ENCODE measurements around the gene PDXP.

PDXP gene

DNA sequence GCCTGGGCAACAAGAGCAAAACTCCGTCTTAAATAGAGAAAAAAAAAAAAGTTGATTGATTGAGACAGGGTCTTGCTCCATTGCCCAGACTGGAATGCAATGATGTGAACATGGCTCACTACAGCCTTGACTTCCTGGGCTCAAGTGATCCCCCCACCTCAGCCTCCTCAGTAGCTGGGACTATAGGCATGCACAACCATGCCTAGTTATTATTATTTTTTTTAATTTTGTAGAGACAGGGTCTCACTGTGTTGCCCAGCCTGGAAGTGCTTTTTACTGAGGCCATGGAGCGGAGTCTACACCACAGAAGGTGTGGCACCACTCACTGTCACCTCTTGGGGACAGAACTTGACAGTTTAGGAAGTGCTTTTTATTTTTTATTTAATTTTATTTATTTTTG lies 56.1 kb downstream of the PDXP start:
- no peak overlapping the region for H3K4me3 ChIP-seq (ENCODE audit: low read depth, low read length)
- no peak for DNase-seq (ENCODE audit: low read depth)
- TF ChIP-seq, protein P1, sequence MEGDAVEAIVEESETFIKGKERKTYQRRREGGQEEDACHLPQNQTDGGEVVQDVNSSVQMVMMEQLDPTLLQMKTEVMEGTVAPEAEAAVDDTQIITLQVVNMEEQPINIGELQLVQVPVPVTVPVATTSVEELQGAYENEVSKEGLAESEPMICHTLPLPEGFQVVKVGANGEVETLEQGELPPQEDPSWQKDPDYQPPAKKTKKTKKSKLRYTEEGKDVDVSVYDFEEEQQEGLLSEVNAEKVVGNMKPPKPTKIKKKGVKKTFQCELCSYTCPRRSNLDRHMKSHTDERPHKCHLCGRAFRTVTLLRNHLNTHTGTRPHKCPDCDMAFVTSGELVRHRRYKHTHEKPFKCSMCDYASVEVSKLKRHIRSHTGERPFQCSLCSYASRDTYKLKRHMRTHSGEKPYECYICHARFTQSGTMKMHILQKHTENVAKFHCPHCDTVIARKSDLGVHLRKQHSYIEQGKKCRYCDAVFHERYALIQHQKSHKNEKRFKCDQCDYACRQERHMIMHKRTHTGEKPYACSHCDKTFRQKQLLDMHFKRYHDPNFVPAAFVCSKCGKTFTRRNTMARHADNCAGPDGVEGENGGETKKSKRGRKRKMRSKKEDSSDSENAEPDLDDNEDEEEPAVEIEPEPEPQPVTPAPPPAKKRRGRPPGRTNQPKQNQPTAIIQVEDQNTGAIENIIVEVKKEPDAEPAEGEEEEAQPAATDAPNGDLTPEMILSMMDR (IDR thresholded peaks at IDR 0.05; ENCODE audit: insufficient read depth, low read depth, low read length, missing control alignments) = no peak

DNA sequence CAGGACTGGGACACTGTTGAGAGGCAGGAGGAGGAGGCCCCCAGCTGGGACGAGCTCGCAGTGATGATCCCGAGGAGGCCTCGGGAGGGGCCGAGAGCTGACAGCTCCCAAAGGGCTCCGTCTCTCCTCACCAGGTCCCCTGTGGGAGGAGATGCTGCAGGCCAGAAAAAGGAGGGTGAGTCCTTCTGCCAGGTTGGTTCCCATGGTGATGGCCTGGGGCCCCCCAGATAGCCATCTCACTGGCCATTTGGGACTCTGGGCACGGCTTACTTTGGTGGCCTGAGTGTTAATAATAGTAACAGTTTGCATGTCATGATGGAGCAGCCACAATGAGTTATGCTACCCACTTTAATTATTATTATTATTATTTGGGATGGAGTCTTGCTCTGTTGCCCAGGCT lies 57.2 kb downstream of the PDXP start:
- TF ChIP-seq, protein P1 (IDR thresholded peaks at IDR 0.05; ENCODE audit: insufficient read depth, low read depth, low read length, missing control alignments) = no peak
- H3K4me3 ChIP-seq (ENCODE audit: low read depth, low read length) = no peak overlapping the region
- no peak for DNase-seq (ENCODE audit: low read depth)

Measured in GM12865 (cell line).